ENCODE results near the gene PGR.

The PGR gene

GRCh38 chr11:101129203-101129943 lies at the start of gene PGR:
Gene PGR, minus strand, starts transcription at chr11:101129813. Its CDS starts 743 bp downstream, at chr11:101129070.
- DNase-seq: no peak

GRCh38 chr11:101176381-101176780 lies 46.8 kb upstream of the PGR start:
- DNase-seq: no peak

- DNase-seq: no peak
These were observed 40.3 kb upstream of the PGR start for GRCh38 chr11:101169944-101170343.

GRCh38 chr11:101166038-101166437 lies 36.4 kb upstream of the PGR start:
- DNase-seq: no peak

GRCh38 chr11:101158119-101158518 lies 28.5 kb upstream of the PGR start:
- no peak for DNase-seq

- DNase-seq: no peak
These were observed 8.8 kb upstream of the PGR start for GRCh38 chr11:101138245-101138930.

- DNase-seq: no peak
These were observed 3.6 kb upstream of the PGR start for GRCh38 chr11:101133190-101133589.

- no peak for DNase-seq
These were observed 926 bp downstream of the PGR start for GRCh38 chr11:101128571-101129202.

GRCh38 chr11:101127699-101128570 lies 1.7 kb downstream of the PGR start:
- no peak for DNase-seq

GRCh38 chr11:101127197-101127698 lies 2.4 kb downstream of the PGR start:
- no peak for DNase-seq

GRCh38 chr11:101126551-101127196 lies 2.9 kb downstream of the PGR start:
- DNase-seq: no peak

- no peak for DNase-seq
These were observed 13.9 kb downstream of the PGR start for GRCh38 chr11:101115671-101116160.

- DNase-seq: no peak
These were observed 16.1 kb downstream of the PGR start for GRCh38 chr11:101113540-101113939.

GRCh38 chr11:101104716-101105115 lies 24.9 kb downstream of the PGR start:
- no peak for DNase-seq

- no peak for DNase-seq
These were observed 26.2 kb downstream of the PGR start for GRCh38 chr11:101103433-101103832.

GRCh38 chr11:101100601-101101000 lies 29.0 kb downstream of the PGR start:
- no peak for DNase-seq

- DNase-seq: no peak
These were observed 33.4 kb downstream of the PGR start for GRCh38 chr11:101096036-101096704.

GRCh38 chr11:101091781-101092180 lies 37.8 kb downstream of the PGR start:
- DNase-seq: no peak

GRCh38 chr11:101090679-101091270 lies 38.8 kb downstream of the PGR start:
- no peak for DNase-seq

- DNase-seq: no peak
These were observed 46.3 kb downstream of the PGR start for GRCh38 chr11:101083335-101083734.

GRCh38 chr11:101082813-101083212 lies 46.8 kb downstream of the PGR start:
- DNase-seq: no peak

Data from suppressor macrophage treated with lipopolysaccharide for 1 hour (primary cell).